Measurements from ENCODE around the gene CFAP119.

The CFAP119 gene

DNA sequence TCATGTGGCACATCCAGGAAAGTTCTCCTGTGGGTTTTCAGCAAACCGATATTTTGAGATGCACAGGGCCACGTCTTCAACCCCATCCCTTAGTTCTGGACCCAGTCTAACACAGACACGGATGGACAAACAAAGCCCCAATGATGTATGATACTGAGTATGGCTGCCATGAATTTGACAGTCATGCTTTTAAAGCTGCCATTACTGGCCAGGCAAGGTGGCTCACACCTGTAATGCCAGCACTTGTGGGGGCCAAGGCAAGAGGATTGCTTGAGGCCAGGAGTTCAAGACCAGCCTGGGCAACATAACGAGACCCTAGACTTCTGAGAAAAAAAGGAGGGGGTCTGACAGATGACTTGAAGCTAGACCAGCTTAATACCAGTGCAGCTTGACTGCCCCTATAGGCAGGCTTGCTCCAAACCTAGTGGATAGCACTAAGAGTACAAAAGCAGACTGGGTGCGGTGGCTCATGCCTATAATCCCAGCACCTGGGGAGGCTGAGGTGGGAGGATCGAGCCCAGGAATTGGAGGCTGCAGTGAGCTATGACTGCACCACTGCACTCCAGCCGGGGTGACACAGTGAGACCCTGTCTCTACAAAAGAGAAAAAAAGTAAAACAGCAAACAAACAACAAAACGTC lies 35.9 kb upstream of the CFAP119 start:
- no peak overlapping the region for H3K4me3 ChIP-seq (ENCODE audit: low read depth, low read length)
- TF ChIP-seq, protein P1, sequence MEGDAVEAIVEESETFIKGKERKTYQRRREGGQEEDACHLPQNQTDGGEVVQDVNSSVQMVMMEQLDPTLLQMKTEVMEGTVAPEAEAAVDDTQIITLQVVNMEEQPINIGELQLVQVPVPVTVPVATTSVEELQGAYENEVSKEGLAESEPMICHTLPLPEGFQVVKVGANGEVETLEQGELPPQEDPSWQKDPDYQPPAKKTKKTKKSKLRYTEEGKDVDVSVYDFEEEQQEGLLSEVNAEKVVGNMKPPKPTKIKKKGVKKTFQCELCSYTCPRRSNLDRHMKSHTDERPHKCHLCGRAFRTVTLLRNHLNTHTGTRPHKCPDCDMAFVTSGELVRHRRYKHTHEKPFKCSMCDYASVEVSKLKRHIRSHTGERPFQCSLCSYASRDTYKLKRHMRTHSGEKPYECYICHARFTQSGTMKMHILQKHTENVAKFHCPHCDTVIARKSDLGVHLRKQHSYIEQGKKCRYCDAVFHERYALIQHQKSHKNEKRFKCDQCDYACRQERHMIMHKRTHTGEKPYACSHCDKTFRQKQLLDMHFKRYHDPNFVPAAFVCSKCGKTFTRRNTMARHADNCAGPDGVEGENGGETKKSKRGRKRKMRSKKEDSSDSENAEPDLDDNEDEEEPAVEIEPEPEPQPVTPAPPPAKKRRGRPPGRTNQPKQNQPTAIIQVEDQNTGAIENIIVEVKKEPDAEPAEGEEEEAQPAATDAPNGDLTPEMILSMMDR (IDR thresholded peaks at IDR 0.05; ENCODE audit: borderline replicate concordance, insufficient read depth, low read depth, low read length): peak; percentile 14; the same call in 1 of the 2 replicates

DNA sequence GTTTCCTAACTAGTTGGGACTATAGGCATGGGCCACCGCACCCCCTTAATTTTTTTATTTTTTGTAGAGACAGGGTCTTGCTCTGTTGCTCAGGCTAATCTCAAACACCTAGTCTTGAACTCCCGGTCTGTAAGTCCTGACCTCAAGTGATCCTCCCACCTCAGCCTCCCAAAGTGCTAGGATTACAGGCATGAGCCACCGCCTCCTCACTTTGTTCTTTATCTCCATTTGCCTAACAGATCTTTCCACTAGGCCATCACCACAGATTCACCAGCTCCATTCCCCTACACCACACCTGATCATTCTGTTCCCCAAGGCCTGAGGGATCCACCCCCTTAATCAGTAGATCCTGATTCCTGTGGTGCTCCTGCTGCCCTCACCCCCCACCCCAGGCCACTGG lies 32.8 kb upstream of the CFAP119 start:
- TF ChIP-seq, protein P1 (IDR thresholded peaks at IDR 0.05; ENCODE audit: borderline replicate concordance, insufficient read depth, low read depth, low read length): no peak
- H3K4me3 ChIP-seq (ENCODE audit: low read depth, low read length): no peak overlapping the region

DNA sequence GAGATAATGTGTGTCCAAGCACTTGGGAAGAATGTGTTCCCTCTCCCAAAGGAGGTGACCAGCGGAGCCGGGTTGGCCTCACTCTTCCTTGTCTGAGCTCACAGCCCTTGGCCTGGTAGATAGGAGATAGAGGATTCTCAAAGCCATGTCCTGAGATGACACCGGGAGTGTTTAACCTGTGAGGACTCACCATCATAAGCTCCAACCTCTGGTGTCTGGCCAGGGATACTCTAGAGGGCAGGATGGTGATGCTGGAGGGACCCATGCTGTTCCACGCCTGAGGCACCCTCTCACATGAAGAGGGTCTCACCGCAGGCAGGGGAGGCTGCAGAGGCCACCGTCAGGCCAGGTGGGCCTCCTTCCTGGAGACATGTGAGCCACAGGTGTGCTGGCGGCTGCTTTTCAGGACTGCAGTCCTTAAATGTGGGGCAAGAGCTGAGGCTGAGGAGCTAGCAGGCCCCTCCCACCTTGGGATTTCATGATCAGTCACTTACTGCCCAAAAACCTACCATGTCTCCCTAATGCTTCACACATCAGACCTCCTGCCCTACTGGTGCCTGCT lies 31.7 kb upstream of the CFAP119 start:
- TF ChIP-seq, protein P1 (IDR thresholded peaks at IDR 0.05; ENCODE audit: borderline replicate concordance, insufficient read depth, low read depth, low read length): no peak
- H3K4me3 ChIP-seq (ENCODE audit: low read depth, low read length): no peak overlapping the region

DNA sequence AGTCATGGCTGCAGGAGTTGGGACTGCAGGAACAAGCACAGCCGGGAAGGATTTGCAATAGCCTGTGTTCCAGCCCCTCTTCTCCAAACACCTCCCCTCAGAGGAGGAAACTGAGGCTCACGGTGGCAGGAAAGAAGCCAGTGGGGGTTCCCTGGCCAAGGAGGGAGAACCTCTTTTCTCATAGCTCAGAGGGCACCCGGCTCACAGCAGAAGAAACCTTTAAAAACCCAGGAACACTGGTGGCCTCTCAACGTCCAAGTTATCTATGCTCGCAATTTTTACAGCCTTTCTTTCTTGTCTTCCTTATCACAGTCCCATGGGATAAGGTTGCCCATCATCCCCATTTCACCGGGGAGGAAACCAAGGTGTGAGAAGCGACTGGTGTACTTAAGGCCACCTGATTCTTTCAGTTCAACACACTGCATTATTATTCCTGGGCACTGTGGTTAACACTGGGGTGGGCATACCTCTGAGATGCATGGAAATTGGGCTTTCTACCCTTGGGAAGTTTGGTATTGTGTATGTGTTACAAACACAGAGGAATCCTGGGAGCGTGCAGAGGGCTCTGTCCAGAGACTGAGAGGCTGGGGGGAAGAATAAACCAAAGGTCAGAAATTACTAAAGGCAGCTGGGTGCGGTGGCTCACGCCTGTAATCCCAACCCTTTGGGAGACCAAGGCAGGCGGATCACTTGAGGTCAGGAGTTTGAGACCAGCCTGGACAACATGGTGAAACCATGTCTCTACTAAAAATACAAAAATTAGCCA lies 25.9 kb upstream of the CFAP119 start:
- TF ChIP-seq, protein P1 (IDR thresholded peaks at IDR 0.05; ENCODE audit: borderline replicate concordance, insufficient read depth, low read depth, low read length): no peak
- H3K4me3 ChIP-seq (ENCODE audit: low read depth, low read length): no peak overlapping the region

DNA sequence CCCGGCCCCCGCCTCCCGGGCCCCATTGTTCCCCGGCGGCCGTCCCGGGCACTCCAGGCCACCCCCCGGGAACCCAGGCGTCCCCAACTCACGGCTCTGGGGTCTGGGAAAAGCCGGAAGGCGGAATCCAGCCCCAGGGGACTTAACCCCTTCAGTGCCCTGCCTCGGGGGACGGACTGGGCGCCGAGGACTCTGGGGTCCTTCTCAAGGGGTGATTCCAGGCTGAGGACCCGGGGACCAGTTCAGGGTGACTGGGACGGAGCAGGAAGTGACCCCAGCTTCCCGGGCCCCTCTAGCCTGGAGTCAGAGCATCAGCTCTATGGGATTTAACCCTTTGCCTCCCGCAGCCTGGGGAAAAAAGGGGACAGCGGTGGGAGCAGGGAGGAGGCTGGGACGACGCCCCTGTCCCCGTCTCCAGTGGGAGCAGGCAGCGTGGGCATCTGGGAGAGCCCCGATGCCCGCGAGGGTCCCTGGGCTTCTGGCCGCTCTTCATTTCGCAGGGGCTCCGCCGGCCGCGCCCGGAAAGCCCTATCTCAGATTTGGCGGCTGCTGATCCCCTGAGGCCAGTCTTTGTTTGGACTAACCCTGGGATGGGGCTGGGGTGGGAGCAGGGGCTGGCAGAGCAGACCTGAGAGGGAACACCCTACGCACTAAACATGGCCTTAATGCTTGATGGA lies 25.2 kb upstream of the CFAP119 start, which contains the start of gene ZNF629:
TSS of gene ZNF629 (minus strand) at position 270 of the 677 bp plus-strand sequence. CDS start 2,723 bp downstream, outside the sequence.
- TF ChIP-seq, protein P1 (IDR thresholded peaks at IDR 0.05; ENCODE audit: borderline replicate concordance, insufficient read depth, low read depth, low read length): no peak
- H3K4me3 ChIP-seq (ENCODE audit: low read depth, low read length): no peak within 1 kb of the TSS

DNA sequence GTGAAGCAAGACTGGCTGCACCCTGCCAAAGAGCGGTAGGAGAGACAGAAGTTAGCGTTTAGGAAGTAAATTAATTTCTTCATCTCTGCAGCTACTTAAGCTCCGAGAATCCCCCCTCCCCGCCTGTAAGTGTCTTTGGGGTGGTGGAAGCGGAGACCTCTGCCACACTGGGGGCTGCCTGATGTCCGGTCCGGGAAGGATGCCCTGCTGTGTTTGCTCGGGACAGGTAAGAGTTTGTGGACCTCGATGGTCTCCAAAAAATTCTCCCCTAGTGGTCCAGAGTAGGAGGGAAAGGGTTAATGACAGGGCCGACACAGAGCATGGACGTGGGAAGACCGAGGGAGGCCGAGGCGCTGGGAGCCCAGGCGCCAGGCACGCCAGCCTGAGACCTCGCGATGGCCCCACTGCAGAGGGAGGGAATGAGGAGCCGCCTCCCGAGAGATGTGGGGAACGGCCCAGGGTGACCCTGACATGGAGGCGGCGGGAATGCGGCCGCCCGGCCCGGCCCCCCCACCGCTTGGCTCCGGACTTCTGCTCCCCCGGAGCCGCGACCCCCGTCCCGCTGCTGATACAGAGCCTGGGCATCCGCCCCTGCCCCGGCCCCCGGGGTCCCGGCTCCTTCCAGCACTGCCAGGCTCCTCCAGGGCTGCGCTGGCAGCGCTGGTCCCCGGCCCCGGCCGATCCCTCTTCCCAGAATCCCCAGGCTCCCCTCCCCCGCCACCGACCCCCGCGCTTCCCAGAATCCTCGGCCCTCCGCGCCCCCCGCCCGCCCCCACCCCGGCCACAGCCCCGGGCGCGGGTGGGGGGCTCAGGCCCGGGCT lies 24.5 kb upstream of the CFAP119 start:
- no peak overlapping the region for H3K4me3 ChIP-seq (ENCODE audit: low read depth, low read length)
- TF ChIP-seq, protein P1 (IDR thresholded peaks at IDR 0.05; ENCODE audit: borderline replicate concordance, insufficient read depth, low read depth, low read length): no peak

Measured in GM12875 (cell line).